ENCODE measurements around the gene SPOP.

The SPOP gene

GRCh38 chr17:49687878-49688491, 10.1 kb upstream of the SPOP start:
- no peak overlapping the region for H3K4me3 ChIP-seq (ENCODE audit: low read depth, low read length)

GRCh38 chr17:49681106-49681979, 3.4 kb upstream of the SPOP start:
- no peak for DNase-seq
- no peak for TF ChIP-seq CTCF (IDR thresholded peaks at IDR 0.05; ENCODE audit: low read depth, low read length)
- Histone ChIP-seq H3K4me3 (ENCODE audit: low read depth, low read length) (no peak overlapping the region), H3K36me3 (no peaks in the 10 kb centered on the region), H3K27ac (no peak overlapping the region), H3K9me3 (ENCODE audit: severe bottlenecking) (peaks cover 6% of the 10 kb centered on the region), H3K27me3 (ENCODE audit: insufficient read depth, low read depth, severe bottlenecking) (no peaks in the 10 kb centered on the region)

More at GRCh38 chr17:49687878-49688491, 10.1 kb upstream of the SPOP start:
- Histone ChIP-seq H3K36me3 (no peaks in the 10 kb centered on the region), H3K27ac (no peak overlapping the region), H3K27me3 (ENCODE audit: insufficient read depth, low read depth, severe bottlenecking) (no peaks in the 10 kb centered on the region), H3K9me3 (ENCODE audit: severe bottlenecking) (no peaks in the 10 kb centered on the region)
- TF ChIP-seq CTCF (IDR thresholded peaks at IDR 0.05; ENCODE audit: low read depth, low read length): no peak
- no peak for DNase-seq

- no peak for TF ChIP-seq CTCF (IDR thresholded peaks at IDR 0.05; ENCODE audit: low read depth, low read length)
- peaks cover 6% of the 10 kb centered on the region for H3K9me3 ChIP-seq (ENCODE audit: severe bottlenecking)
- no peak for DNase-seq
- no peaks in the 10 kb centered on the region for H3K27me3 ChIP-seq (ENCODE audit: insufficient read depth, low read depth, severe bottlenecking)
- H3K36me3 ChIP-seq: peaks cover 6% of the 10 kb centered on the region
- no peak overlapping the region for H3K4me3 ChIP-seq (ENCODE audit: low read depth, low read length)
- no peak overlapping the region for H3K27ac ChIP-seq
These were observed 2.4 kb upstream of the SPOP start for GRCh38 chr17:49680314-49680713.

GRCh38 chr17:49677134-49677932, 564 bp downstream of the SPOP start:
- peak overlapping the region; percentile 85 for H3K4me3 ChIP-seq (ENCODE audit: low read depth, low read length)
- H3K36me3 ChIP-seq: peaks cover 29% of the 10 kb centered on the region
- H3K9me3 ChIP-seq (ENCODE audit: severe bottlenecking): peaks cover 6% of the 10 kb centered on the region
- H3K27me3 ChIP-seq (ENCODE audit: insufficient read depth, low read depth, severe bottlenecking): no peaks in the 10 kb centered on the region
- peak overlapping the region; percentile 83 for H3K27ac ChIP-seq
- DNase-seq: peak; percentile 99
- no peak for TF ChIP-seq CTCF (IDR thresholded peaks at IDR 0.05; ENCODE audit: low read depth, low read length)

GRCh38 chr17:49676276-49676868, 1.5 kb downstream of the SPOP start:
- H3K36me3 ChIP-seq: peaks cover 32% of the 10 kb centered on the region
- peak overlapping the region; percentile 85 for H3K4me3 ChIP-seq (ENCODE audit: low read depth, low read length)
- TF ChIP-seq CTCF (IDR thresholded peaks at IDR 0.05; ENCODE audit: low read depth, low read length): no peak
- H3K9me3 ChIP-seq (ENCODE audit: severe bottlenecking): peaks cover 6% of the 10 kb centered on the region
- no peaks in the 10 kb centered on the region for H3K27me3 ChIP-seq (ENCODE audit: insufficient read depth, low read depth, severe bottlenecking)
- peak overlapping the region; percentile 83; the same call in 1 of the 2 replicates for H3K27ac ChIP-seq
- no peak for DNase-seq
